Measurements from ENCODE around the gene PTGDS.

Gene PTGDS

GRCh38 chr9:136943291-136944211 is 33.8 kb upstream of the PTGDS start (continued):
- TF ChIP-seq ZNF146 (tag by site-specific recombination; IDR thresholded peaks at IDR 0.05): no peak
- no peak for TF ChIP-seq ZNF18 (tag by site-specific recombination; IDR thresholded peaks at IDR 0.05)
- no peak for TF ChIP-seq REST (tag by site-specific recombination; IDR thresholded peaks at IDR 0.05)
- no peak for TF ChIP-seq GFI1B (tag by site-specific recombination; IDR thresholded peaks at IDR 0.05)
- TF ChIP-seq, protein P1, sequence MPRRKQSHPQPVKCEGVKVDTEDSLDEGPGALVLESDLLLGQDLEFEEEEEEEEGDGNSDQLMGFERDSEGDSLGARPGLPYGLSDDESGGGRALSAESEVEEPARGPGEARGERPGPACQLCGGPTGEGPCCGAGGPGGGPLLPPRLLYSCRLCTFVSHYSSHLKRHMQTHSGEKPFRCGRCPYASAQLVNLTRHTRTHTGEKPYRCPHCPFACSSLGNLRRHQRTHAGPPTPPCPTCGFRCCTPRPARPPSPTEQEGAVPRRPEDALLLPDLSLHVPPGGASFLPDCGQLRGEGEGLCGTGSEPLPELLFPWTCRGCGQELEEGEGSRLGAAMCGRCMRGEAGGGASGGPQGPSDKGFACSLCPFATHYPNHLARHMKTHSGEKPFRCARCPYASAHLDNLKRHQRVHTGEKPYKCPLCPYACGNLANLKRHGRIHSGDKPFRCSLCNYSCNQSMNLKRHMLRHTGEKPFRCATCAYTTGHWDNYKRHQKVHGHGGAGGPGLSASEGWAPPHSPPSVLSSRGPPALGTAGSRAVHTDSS (tag by site-specific recombination; IDR thresholded peaks at IDR 0.05): no peak
- TF ChIP-seq, protein P2, sequence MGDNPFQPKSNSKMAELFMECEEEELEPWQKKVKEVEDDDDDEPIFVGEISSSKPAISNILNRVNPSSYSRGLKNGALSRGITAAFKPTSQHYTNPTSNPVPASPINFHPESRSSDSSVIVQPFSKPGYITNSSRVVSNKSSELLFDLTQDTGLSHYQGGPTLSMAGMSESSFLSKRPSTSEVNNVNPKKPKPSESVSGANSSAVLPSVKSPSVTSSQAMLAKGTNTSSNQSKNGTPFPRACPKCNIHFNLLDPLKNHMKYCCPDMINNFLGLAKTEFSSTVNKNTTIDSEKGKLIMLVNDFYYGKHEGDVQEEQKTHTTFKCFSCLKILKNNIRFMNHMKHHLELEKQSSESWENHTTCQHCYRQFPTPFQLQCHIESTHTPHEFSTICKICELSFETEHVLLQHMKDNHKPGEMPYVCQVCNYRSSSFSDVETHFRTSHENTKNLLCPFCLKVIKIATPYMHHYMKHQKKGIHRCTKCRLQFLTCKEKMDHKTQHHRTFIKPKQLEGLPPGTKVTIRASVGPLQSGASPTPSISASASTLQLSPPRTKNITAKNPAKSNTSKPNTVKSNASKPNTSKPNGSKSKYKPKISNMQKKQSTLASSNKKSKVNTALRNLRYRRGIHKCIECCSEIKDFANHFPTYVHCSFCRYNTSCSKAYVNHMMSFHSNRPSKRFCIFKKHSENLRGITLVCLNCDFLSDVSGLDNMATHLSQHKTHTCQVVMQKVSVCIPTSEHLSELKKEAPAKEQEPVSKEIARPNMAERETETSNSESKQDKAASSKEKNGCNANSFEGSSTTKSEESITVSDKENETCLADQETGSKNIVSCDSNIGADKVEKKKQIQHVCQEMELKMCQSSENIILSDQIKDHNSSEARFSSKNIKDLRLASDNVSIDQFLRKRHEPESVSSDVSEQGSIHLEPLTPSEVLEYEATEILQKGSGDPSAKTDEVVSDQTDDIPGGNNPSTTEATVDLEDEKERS (tag by site-specific recombination; IDR thresholded peaks at IDR 0.05): no peak

DNA sequence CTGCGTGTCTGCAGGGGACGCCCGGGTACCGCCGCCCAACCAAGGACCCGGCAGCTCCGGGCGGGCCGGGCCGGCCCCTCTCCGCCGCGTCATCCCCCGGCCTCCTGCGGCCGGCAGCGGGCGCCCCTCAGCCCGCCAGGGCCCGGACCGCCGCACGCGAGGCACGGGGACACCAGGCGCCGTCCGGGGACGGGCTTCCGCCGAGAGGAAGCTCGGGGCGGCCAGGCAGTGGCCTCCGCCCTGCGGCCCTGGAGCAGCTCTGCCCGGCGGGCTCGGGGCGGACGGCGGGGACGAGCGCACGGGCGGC is 33.1 kb upstream of the PTGDS start:
- ChIA-PET CTCF (interaction anchor here (0.6 to 5.7 kb wide), 10 partner anchors 8 to 263 kb away, joined by 3 to 119 read pairs (median 3); no protein-coding TSS in a partner anchor), POLR2A (interaction anchor here (0.6 to 0.9 kb wide), 3 partner anchors 48 to 1165 kb away, joined by 3 to 4 read pairs (median 3); partner anchors contain the start of genes PAXX and TMEM141)
- H3K4me1 ChIP-seq (ENCODE audit: control insufficient read depth, insufficient read depth, low read length): no peaks in the 10 kb centered on the region
- H3K4me3 ChIP-seq (ENCODE audit: low read depth, low read length): peak overlapping the region; percentile 51
- H3K9me3 ChIP-seq (ENCODE audit: control insufficient read depth, insufficient read depth, low read depth, low read length): no peaks in the 10 kb centered on the region
- peak overlapping the region; percentile 90 for H3K27ac ChIP-seq (ENCODE audit: extremely low read depth, low read depth, low read length)
- TF ChIP-seq ZNF280C (tag by site-specific recombination; IDR thresholded peaks at IDR 0.05) (no peak), IKZF3 (tag by site-specific recombination; IDR thresholded peaks at IDR 0.05) (0 out of 2 replicates have a peak, but pooled peaks have one; percentile 4)
- TF ChIP-seq, protein P3, sequence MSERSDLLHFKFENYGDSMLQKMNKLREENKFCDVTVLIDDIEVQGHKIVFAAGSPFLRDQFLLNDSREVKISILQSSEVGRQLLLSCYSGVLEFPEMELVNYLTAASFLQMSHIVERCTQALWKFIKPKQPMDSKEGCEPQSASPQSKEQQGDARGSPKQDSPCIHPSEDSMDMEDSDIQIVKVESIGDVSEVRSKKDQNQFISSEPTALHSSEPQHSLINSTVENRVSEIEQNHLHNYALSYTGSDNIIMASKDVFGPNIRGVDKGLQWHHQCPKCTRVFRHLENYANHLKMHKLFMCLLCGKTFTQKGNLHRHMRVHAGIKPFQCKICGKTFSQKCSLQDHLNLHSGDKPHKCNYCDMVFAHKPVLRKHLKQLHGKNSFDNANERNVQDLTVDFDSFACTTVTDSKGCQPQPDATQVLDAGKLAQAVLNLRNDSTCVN (tag by site-specific recombination; optimal IDR thresholded peaks at IDR 0.05): peak; percentile 11
- TF ChIP-seq, protein P4, sequence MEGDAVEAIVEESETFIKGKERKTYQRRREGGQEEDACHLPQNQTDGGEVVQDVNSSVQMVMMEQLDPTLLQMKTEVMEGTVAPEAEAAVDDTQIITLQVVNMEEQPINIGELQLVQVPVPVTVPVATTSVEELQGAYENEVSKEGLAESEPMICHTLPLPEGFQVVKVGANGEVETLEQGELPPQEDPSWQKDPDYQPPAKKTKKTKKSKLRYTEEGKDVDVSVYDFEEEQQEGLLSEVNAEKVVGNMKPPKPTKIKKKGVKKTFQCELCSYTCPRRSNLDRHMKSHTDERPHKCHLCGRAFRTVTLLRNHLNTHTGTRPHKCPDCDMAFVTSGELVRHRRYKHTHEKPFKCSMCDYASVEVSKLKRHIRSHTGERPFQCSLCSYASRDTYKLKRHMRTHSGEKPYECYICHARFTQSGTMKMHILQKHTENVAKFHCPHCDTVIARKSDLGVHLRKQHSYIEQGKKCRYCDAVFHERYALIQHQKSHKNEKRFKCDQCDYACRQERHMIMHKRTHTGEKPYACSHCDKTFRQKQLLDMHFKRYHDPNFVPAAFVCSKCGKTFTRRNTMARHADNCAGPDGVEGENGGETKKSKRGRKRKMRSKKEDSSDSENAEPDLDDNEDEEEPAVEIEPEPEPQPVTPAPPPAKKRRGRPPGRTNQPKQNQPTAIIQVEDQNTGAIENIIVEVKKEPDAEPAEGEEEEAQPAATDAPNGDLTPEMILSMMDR (tag by site-specific recombination; IDR thresholded peaks at IDR 0.05): 0 out of 2 replicates have a peak, but pooled peaks have one; percentile 3
- H3K36me3 ChIP-seq (ENCODE audit: control insufficient read depth in 2 of 2, insufficient read depth in 1 of 2, low read length in 2 of 2): peaks cover 0 to 42% of the 10 kb centered on the region in 2 experiments; a peak in 1 of 3 replicates

Data from HEK293 (cell line).